ENCODE measurements around the gene TUNAR.

DNA sequence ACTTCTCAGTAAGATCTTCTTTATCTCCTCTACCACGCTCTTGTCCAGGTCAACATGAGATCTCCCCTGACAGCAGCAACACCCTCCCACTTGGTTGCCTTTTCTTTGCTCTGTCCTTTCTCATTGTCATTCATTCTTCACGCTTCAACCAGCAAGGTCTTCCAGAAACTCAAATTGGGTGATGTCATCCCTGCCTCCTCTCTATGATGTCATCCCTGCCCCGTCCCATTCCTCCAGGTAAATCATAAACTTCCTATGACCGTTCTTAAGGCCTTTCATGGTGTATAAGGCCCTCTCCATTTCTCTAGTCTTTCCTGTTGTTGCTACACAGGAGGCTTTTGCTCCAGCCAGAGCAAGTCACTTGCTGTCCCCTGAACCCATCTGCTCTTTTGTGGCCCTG lies 17.7 kb upstream of the TUNAR start:
- TF ChIP-seq, protein P1, sequence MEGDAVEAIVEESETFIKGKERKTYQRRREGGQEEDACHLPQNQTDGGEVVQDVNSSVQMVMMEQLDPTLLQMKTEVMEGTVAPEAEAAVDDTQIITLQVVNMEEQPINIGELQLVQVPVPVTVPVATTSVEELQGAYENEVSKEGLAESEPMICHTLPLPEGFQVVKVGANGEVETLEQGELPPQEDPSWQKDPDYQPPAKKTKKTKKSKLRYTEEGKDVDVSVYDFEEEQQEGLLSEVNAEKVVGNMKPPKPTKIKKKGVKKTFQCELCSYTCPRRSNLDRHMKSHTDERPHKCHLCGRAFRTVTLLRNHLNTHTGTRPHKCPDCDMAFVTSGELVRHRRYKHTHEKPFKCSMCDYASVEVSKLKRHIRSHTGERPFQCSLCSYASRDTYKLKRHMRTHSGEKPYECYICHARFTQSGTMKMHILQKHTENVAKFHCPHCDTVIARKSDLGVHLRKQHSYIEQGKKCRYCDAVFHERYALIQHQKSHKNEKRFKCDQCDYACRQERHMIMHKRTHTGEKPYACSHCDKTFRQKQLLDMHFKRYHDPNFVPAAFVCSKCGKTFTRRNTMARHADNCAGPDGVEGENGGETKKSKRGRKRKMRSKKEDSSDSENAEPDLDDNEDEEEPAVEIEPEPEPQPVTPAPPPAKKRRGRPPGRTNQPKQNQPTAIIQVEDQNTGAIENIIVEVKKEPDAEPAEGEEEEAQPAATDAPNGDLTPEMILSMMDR (IDR thresholded peaks at IDR 0.05 in 4 of 5, conservative IDR thresholded peaks at IDR 0.05 in 1 of 5), result no peak
- TF ChIP-seq POLR2A (IDR thresholded peaks at IDR 0.05), result no peak

All from gastrocnemius medialis (tissue), 4 donors.